C4-2B (cell line): ENCODE results near the gene PDE6H.

Experiments
- H3K27ac ChIP-seq: fragments of 450-650 bp; 2 replicates; pipeline ENCODE4 v1.5.1; 2017
- CTCF ChIP-seq: fragments of 450-650 bp; conservative IDR thresholded peaks from 2 replicates; pipeline ENCODE4 v1.5.1; 2017; ENCODE audit warnings: mild to moderate bottlenecking
- ZFX ChIP-seq: fragments of 450-650 bp; IDR thresholded peaks from 2 replicates; pipeline ENCODE4 v1.6.1; 2017

PDE6H gene

GRCh38 chr12:15020156-15020555, 47.3 kb downstream of the PDE6H start:
- no peak for TF ChIP-seq CTCF
- TF ChIP-seq ZFX, result no peak
- no peak overlapping the region for H3K27ac ChIP-seq
